ENCODE data around the gene USP24.

- TF ChIP-seq CTCF (IDR thresholded peaks at IDR 0.05), result no peak
- no peak for TF ChIP-seq POLR2A (IDR thresholded peaks at IDR 0.05)
Measured at GRCh38 chr1:55053265-55053954, 161.8 kb downstream of the USP24 start.
